Keratinocyte (primary cell): Measurements from ENCODE around the gene JAG2.

ENCODE experiments used
- CTCF ChIP-seq, 3 experiments: IDR thresholded peaks in 1 of 3; conservative IDR thresholded peaks in 1 of 3; optimal IDR thresholded peaks in 1 of 3; 2 replicates in 2 of 3; 3 replicates in 1 of 3; pipeline versions ENCODE3 to v1.5.1; 2011; ENCODE audit warnings: low read length in 3 of 3, mild to moderate bottlenecking in 3 of 3, moderate library complexity in 2 of 3, control low read depth in 1 of 3, inconsistent platforms in 1 of 3; ENCODE audit not compliant: insufficient read depth in 2 of 3; ENCODE audit errors: extremely low read depth in 1 of 3
- EZH2 ChIP-seq: IDR thresholded peaks from one replicate; pipeline ENCODE4 v1.6.1; 2012; ENCODE audit warnings: inconsistent platforms, mild to moderate bottlenecking, low read length, moderate library complexity

DNA sequence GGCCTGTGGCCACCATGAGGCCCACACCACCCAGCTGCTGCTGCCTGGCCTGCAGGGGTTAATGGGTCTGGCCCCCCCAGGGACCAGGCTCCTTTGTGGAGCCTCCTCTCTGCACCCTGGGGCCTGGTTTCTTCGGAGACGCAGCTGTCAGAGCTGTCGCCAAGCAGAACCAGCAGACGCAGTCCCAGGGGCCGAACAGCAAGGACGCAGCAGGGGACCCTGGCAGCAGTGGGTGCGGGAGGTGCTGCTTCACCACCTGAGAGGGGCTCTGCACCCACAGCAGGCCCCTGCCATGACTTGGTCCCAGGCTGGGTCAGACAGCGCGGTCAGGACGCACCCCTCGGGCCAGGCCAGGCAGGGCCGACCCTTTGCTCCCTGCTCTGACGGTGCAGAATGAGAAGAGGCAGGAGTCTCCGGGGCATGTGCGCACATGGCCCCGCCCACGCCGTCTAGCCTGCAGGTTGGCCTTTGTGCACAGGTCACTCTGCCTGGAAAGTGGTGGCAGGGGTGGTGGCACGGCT, 30.5 kb downstream of the JAG2 start:
- TF ChIP-seq CTCF (optimal IDR thresholded peaks at IDR 0.05 in 1 of 3, IDR thresholded peaks at IDR 0.05 in 1 of 3, conservative IDR thresholded peaks at IDR 0.05 in 1 of 3; ENCODE audit: extremely low read depth in 1 of 3, insufficient read depth in 2 of 3, low read length in 3 of 3) = no peak
- no peak for TF ChIP-seq EZH2
